GM23338 (cell line): ENCODE data around the gene RAPGEF4.

Experiments
- CREB1 ChIP-seq: fragments of 250-450 bp; sonication (Bioruptor Pico); IDR thresholded peaks from 2 replicates; pipeline ENCODE4 v1.5.0; 2020; ENCODE audit warnings: low read depth, mild to moderate bottlenecking, moderate library complexity
- CTCF ChIP-seq, 2 experiments: fragments of 200-600 bp in 1 of 2; sonication (generic) in 1 of 2; conservative IDR thresholded peaks; 2 replicates each; pipeline versions ENCODE4 v1.5.1 to v1.6.1; 2016 to 2017; ENCODE audit warnings: antibody characterized with exemption in 2 of 2, low read depth in 2 of 2, mild to moderate bottlenecking in 2 of 2, moderate library complexity in 1 of 2
- EZH2 ChIP-seq: fragments of 200-600 bp; sonication (generic); IDR thresholded peaks from one replicate; pipeline ENCODE4 v1.8.0; 2017; ENCODE audit warnings: antibody characterized with exemption, mild to moderate bottlenecking, low read depth; ENCODE audit not compliant: unreplicated experiment
- POLR2AphosphoS5 ChIP-seq: IDR thresholded peaks from 2 replicates; pipeline ENCODE4 v1.6.1; 2016; ENCODE audit warnings: antibody characterized with exemption, low read depth
- ZNF331 ChIP-seq: fragments of 250-450 bp; sonication (Bioruptor Pico); IDR thresholded peaks from 2 replicates; pipeline ENCODE4 v1.5.0; 2020; ENCODE audit warnings: low read depth, mild to moderate bottlenecking, moderate library complexity
- TF ChIP-seq, protein P1 (sequence below): IDR thresholded peaks from one replicate; pipeline ENCODE4 v1.6.1; 2018; ENCODE audit warnings: antibody characterized with exemption; ENCODE audit not compliant: unreplicated experiment
- TF ChIP-seq, protein P2 (sequence below): fragments of 250-450 bp; sonication (Bioruptor Pico); IDR thresholded peaks from 2 replicates; pipeline ENCODE4 v1.5.0; 2020; ENCODE audit warnings: mild to moderate bottlenecking, moderate library complexity

DNA sequence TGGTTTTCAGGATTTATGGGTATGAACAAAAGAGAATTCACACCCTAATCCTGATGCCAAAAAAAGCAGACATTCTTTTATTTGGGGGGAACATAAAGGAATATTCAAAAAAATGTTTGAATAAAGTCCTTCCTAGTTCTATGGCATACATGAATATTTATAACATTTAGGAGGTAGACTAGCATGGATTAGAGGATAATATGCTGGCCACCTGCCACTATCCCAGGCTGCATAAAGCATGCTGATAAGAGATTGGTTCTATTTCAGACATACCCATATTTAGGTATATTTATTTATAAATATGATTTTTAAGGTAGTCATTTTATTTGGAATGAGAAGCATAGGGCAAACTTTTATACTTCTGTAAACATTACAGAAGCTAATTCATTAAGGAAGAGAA is 305.1 kb downstream of the RAPGEF4 start:
- no peak for TF ChIP-seq CTCF (conservative IDR thresholded peaks at IDR 0.05; ENCODE audit: low read depth in 2 of 2)
- TF ChIP-seq, protein P1, sequence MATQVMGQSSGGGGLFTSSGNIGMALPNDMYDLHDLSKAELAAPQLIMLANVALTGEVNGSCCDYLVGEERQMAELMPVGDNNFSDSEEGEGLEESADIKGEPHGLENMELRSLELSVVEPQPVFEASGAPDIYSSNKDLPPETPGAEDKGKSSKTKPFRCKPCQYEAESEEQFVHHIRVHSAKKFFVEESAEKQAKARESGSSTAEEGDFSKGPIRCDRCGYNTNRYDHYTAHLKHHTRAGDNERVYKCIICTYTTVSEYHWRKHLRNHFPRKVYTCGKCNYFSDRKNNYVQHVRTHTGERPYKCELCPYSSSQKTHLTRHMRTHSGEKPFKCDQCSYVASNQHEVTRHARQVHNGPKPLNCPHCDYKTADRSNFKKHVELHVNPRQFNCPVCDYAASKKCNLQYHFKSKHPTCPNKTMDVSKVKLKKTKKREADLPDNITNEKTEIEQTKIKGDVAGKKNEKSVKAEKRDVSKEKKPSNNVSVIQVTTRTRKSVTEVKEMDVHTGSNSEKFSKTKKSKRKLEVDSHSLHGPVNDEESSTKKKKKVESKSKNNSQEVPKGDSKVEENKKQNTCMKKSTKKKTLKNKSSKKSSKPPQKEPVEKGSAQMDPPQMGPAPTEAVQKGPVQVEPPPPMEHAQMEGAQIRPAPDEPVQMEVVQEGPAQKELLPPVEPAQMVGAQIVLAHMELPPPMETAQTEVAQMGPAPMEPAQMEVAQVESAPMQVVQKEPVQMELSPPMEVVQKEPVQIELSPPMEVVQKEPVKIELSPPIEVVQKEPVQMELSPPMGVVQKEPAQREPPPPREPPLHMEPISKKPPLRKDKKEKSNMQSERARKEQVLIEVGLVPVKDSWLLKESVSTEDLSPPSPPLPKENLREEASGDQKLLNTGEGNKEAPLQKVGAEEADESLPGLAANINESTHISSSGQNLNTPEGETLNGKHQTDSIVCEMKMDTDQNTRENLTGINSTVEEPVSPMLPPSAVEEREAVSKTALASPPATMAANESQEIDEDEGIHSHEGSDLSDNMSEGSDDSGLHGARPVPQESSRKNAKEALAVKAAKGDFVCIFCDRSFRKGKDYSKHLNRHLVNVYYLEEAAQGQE = no peak
- no peak for TF ChIP-seq EZH2
- no peak for TF ChIP-seq POLR2AphosphoS5
- TF ChIP-seq CREB1 (CRISPR knock-in tag) = no peak
- TF ChIP-seq, protein P2, sequence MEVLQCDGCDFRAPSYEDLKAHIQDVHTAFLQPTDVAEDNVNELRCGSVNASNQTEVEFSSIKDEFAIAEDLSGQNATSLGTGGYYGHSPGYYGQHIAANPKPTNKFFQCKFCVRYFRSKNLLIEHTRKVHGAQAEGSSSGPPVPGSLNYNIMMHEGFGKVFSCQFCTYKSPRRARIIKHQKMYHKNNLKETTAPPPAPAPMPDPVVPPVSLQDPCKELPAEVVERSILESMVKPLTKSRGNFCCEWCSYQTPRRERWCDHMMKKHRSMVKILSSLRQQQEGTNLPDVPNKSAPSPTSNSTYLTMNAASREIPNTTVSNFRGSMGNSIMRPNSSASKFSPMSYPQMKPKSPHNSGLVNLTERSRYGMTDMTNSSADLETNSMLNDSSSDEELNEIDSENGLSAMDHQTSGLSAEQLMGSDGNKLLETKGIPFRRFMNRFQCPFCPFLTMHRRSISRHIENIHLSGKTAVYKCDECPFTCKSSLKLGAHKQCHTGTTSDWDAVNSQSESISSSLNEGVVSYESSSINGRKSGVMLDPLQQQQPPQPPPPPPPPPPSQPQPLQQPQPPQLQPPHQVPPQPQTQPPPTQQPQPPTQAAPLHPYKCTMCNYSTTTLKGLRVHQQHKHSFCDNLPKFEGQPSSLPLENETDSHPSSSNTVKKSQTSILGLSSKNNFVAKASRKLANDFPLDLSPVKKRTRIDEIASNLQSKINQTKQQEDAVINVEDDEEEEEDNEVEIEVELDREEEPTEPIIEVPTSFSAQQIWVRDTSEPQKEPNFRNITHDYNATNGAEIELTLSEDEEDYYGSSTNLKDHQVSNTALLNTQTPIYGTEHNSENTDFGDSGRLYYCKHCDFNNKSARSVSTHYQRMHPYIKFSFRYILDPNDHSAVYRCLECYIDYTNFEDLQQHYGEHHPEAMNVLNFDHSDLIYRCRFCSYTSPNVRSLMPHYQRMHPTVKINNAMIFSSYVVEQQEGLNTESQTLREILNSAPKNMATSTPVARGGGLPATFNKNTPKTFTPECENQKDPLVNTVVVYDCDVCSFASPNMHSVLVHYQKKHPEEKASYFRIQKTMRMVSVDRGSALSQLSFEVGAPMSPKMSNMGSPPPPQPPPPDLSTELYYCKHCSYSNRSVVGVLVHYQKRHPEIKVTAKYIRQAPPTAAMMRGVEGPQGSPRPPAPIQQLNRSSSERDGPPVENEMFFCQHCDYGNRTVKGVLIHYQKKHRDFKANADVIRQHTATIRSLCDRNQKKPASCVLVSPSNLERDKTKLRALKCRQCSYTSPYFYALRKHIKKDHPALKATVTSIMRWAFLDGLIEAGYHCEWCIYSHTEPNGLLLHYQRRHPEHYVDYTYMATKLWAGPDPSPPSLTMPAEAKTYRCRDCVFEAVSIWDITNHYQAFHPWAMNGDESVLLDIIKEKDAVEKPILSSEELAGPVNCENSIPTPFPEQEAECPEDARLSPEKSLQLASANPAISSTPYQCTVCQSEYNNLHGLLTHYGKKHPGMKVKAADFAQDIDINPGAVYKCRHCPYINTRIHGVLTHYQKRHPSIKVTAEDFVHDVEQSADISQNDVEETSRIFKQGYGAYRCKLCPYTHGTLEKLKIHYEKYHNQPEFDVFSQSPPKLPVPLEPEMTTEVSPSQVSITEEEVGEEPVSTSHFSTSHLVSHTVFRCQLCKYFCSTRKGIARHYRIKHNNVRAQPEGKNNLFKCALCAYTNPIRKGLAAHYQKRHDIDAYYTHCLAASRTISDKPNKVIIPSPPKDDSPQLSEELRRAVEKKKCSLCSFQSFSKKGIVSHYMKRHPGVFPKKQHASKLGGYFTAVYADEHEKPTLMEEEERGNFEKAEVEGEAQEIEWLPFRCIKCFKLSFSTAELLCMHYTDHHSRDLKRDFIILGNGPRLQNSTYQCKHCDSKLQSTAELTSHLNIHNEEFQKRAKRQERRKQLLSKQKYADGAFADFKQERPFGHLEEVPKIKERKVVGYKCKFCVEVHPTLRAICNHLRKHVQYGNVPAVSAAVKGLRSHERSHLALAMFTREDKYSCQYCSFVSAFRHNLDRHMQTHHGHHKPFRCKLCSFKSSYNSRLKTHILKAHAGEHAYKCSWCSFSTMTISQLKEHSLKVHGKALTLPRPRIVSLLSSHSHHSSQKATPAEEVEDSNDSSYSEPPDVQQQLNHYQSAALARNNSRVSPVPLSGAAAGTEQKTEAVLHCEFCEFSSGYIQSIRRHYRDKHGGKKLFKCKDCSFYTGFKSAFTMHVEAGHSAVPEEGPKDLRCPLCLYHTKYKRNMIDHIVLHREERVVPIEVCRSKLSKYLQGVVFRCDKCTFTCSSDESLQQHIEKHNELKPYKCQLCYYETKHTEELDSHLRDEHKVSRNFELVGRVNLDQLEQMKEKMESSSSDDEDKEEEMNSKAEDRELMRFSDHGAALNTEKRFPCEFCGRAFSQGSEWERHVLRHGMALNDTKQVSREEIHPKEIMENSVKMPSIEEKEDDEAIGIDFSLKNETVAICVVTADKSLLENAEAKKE (CRISPR knock-in tag) = no peak
- no peak for TF ChIP-seq ZNF331
